SU-DHL-6 (cell line): ENCODE data around the gene ATL2.

Experiments used
- EZH2phosphoT487 ChIP-seq: fragments of 200-600 bp; sonication (generic), shearing (Covaris generic); conservative IDR thresholded peaks from 2 replicates; pipeline ENCODE4 v1.6.1; 2018; ENCODE audit warnings: mild to moderate bottlenecking, antibody characterized with exemption, low read length, moderate library complexity, mixed read lengths
- TF ChIP-seq, protein P1 (sequence below): fragments of 200-600 bp; sonication (generic); IDR thresholded peaks from one replicate; pipeline ENCODE4 v1.5.1; 2017; ENCODE audit warnings: antibody characterized with exemption, mild to moderate bottlenecking, low read length, moderate library complexity; ENCODE audit not compliant: insufficient read depth, poor library complexity, severe bottlenecking

DNA sequence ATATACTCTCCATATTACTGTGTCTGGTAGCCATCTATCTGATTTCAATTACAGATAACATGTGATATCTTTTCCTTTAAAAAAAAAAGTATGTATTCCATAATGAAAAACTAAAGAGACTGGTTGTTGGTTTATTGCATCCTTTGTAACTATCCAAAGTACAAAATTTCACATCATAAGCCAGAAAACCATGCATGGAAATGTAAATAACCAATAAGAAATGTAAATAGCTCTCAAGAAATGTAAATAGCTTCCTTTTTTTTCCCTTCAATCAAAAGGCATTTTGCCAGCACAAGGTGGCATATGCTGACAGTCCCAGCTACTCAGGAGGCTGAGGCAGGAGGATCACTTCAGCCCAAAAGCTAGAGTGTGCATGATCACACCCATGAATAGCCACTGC is 59.3 kb downstream of the ATL2 start:
- TF ChIP-seq, protein P1, sequence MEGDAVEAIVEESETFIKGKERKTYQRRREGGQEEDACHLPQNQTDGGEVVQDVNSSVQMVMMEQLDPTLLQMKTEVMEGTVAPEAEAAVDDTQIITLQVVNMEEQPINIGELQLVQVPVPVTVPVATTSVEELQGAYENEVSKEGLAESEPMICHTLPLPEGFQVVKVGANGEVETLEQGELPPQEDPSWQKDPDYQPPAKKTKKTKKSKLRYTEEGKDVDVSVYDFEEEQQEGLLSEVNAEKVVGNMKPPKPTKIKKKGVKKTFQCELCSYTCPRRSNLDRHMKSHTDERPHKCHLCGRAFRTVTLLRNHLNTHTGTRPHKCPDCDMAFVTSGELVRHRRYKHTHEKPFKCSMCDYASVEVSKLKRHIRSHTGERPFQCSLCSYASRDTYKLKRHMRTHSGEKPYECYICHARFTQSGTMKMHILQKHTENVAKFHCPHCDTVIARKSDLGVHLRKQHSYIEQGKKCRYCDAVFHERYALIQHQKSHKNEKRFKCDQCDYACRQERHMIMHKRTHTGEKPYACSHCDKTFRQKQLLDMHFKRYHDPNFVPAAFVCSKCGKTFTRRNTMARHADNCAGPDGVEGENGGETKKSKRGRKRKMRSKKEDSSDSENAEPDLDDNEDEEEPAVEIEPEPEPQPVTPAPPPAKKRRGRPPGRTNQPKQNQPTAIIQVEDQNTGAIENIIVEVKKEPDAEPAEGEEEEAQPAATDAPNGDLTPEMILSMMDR = no peak
- TF ChIP-seq EZH2phosphoT487 = no peak
